GM19239 (cell line): ENCODE results near the gene JAKMIP1.

Source experiments
- DNase-seq: peaks from one replicate; pipeline ENCODE4 v3.0.0; 2011; ENCODE audit warnings: low spot score; ENCODE audit not compliant: insufficient read length
- FAIRE-seq: peaks from 2 replicates; lab custom pipeline; 2011; peaks lifted over from hg19 to GRCh38; lab: Jason Lieb, UNC

JAKMIP1 gene

GRCh38 chr4:6123976-6124375, 76.4 kb downstream of the JAKMIP1 start:
- FAIRE-seq = no peak
- DNase-seq = no peak

DNA sequence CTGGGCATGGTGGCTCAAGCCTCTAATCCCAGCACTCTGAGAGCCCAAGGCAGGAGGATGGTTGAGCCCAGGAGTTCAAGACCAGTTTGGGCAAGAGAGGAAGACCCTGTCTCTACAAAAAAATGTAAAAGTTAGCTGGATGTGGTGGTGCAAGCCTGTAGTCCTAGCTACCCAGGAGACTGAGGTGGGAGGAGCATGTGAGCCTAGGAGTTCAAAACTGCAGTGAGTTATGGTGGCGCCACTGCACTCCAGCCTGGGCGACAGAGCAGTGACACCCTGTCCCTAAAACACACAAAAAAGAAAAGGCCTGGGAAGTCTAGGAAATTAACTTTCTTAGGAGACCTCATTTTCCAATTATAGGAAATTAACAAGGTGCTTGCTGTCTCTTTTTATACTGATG, 76.8 kb downstream of the JAKMIP1 start:
- no peak for FAIRE-seq
- no peak for DNase-seq

DNA sequence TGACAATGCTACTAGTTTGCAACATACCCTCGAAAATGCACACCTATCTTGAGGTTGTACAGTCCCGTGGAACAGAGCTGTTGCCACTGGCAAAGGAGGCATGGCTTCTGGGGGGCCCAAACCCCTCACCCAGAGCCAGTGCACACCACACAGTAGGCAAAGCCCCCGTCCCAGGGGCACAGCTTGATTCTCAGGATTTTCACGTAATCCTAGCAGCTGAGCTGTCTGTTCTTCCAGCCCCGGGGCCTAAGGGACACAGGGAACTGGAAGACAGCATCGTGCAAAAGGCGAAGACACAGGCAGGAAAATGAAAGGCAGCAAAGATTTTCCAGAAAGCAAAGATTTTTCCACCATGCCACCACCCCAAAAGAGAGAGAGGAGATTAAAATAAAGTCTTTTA, 77.2 kb downstream of the JAKMIP1 start:
- FAIRE-seq = no peak
- no peak for DNase-seq

DNA sequence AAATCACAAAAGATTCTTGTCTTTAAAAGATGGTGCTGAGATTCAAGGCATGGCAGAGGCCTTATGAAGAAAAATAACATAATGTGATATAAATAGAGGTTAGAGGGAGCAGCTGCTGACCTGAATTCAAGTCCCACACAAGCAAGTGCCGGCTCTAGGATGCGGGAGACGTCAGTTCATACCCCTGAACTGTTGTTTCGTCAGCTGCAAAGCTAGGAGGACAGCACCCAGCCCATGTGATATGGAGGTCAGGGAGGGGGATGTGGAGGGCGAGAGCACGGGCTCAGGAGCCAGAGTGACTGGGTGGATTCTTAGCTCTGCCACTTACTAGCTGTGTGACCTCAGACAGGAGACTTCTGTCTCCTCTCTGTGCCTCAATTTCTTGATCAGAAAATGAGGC, 77.9 kb downstream of the JAKMIP1 start:
- FAIRE-seq = no peak
- DNase-seq = no peak

DNA sequence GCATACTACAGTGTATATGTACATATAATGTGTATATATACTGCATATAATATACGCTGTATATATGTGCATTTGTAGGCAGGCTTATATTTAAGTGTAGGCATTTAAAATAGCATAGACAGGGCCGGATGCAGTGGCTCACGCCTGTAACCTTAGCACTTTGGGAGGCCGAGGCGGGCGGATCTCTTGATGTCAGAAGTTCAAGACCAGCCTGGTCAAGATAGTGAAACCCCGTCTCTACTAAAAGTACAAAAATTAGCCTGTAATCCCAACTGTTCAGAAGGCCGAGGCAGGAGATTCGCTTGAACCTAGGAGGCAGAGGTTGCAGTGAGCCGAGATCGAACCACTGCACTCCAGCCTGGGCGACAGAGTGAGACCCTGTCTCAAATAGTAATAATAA, 78.4 kb downstream of the JAKMIP1 start:
- FAIRE-seq (no peak), DNase-seq (no peak)

DNA sequence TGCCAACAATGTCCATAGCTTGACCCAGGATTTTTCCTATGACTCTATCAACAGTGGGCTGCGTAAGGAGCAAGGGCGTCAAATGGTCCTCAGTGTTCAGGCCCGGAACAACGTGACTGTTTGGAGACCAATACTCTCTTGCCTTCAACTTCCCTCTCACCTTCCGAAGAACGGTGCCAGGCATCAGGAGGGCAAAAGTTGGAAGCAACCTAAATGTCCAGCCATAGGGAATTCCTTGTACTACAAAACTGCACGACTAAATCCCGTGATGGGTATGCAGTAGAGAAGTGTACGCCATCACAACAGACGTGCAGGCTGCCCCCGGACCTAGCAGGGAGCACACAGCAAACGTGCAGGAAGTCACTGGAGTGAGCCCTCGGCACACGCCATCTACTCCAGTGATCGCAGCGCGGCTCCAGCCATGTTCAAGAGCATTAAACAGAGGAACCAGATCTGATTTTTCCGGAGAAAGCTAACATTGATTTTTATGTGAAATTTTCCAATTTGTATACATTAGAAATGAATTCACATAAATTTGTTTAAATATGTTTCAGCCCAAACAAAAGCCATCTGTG, 79.0 kb downstream of the JAKMIP1 start:
- DNase-seq = no peak
- FAIRE-seq = no peak

DNA sequence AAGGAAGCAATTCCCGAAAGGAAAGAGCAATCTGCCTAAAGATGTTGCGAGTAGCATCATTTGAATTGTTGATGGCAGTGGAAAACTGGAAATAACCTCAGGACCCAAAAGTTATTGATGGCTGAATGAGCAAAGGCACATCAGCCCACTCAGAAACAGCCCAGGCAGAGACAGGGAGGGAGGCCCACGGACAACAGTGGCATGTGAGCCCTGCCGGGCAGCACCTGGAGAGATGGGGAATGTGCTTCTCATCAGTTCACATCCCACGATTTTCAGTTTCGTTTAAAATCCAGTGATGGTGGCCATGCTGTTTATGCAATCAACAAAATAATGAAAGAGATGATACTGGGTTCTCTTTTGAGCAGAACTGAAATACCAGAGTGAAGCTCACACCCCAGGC, 80.0 kb downstream of the JAKMIP1 start:
- DNase-seq = no peak
- FAIRE-seq = no peak

GRCh38 chr4:6119507-6120020, 80.8 kb downstream of the JAKMIP1 start:
- no peak for FAIRE-seq
- DNase-seq = no peak

DNA sequence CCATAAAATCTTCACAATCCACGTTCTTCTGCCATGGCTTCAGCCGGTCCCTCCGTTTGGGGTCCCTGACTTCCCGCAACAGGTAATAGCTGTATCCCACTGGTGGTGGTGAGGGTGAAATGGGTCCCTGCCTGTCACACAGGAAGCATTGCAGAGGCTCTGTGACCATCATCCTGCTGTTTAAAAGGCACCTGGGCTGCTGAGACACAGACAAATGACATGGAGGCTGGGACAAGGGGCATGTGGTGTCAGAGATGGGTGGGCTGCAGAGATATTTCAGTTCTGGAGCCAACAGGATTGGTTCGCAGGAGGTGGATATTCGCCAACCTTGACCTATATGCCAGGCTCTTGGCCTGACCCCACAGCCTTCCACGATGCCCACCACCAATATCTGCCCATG, 82.1 kb downstream of the JAKMIP1 start:
- DNase-seq (no peak), FAIRE-seq (no peak)

GRCh38 chr4:6116696-6117285, 83.6 kb downstream of the JAKMIP1 start:
- FAIRE-seq = no peak
- no peak for DNase-seq

GRCh38 chr4:6115746-6116586, 84.4 kb downstream of the JAKMIP1 start:
- FAIRE-seq = no peak
- DNase-seq = no peak

- FAIRE-seq (no peak), DNase-seq (no peak)
Observed at GRCh38 chr4:6115342-6115741, 85.0 kb downstream of the JAKMIP1 start.

DNA sequence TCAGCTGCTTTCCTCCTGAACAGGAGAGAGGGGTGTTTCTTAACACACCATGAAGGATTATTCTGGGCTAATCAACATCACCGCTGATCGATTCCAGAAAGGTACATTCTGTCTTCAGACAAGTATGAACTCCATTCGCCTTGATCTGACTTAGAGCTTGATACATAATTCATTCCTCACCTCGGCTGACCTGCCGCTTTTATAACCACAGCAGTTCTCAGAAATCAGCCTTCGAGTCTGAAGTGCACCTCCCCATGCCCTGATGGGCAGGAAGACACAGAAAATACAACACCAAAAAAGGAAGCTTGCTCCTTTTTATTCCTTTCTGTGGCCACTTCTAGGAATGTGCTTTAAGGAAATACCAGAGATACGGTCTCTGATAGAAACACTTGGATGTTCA, 85.7 kb downstream of the JAKMIP1 start:
- FAIRE-seq (no peak), DNase-seq (no peak)

GRCh38 chr4:6114181-6114580, 86.2 kb downstream of the JAKMIP1 start:
- DNase-seq = no peak
- FAIRE-seq = no peak

DNA sequence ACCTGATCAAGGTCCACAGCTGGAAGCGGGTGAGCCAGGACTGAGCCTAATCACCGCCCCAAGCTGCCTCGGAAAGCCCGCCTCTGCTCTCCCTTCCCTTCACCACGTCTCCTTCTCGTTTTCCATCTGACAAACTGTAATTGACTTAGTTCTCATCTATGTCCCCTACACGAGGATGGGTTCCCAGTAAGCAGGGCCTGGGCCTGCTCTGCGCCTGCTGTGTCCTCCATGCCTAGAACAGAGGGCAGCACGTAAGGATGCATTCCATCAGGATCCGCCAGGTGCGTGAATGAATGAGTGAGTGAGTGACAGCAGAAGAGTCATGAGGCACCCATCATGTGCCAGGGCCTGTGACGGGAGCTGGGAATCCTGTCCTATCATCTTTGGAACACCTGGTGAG, 86.7 kb downstream of the JAKMIP1 start:
- FAIRE-seq (no peak), DNase-seq (no peak)

GRCh38 chr4:6112606-6113290, 87.6 kb downstream of the JAKMIP1 start:
- FAIRE-seq (no peak), DNase-seq (no peak)

DNA sequence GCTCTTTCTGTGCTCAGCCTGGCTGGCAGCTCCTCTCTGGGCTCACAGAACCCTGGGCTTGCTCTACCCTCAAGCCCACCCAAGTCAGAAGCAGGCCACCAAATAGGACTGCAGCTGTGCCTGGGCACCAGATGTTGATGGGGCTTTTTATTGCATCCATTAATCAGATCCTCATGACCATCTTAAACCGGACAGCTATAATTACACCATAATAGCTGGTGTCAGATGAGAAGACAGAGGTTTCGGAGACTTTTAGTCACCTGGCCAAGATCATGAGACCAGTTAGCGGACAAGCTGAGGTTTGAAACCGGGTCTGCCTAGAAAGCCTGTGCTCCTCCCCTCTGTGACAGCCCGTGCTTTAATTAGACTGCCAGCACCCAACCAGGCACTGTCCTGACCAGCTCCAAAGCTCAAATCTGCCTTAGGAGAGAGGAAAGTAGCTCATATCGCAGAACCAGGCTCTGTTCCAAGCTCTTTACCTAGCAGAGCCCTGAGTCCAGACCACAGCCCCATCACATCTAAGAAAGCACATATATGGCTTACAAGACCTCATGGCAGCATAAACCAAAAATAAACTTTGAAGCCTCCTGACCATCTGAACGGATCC, 88.9 kb downstream of the JAKMIP1 start:
- DNase-seq (no peak), FAIRE-seq (no peak)

DNA sequence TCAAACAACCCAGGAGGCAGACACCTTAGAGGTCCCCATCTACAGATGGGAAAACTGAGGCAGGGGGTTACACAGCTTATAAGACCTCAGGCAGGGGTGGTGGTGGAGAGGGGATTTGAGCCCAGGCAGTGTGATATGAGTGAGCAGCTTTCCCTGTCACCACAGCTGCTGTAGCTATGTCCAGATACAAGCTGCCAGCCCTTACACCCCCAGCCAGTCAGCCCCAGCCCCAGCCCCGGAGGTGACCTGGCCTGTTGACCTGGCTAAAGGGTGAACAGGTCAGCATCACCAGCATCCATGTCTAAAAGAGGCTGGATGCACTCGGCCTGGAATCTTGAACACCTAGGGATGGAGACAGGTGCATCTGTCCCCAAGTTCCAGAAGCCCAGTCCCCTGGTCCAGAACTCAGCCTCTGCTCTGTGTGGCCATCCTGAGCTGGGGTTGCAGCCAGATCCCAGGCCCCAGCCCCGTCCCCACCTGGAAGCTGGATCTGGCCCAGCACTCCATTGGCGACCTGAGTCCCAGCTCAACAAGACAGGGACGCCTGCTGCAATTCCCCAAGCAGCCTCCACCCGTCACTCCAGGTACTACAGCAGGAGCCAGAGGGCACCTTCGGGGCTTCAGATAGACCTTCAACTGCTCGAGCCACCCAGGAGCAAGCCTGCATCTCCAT, 89.5 kb downstream of the JAKMIP1 start:
- DNase-seq (no peak), FAIRE-seq (no peak)

DNA sequence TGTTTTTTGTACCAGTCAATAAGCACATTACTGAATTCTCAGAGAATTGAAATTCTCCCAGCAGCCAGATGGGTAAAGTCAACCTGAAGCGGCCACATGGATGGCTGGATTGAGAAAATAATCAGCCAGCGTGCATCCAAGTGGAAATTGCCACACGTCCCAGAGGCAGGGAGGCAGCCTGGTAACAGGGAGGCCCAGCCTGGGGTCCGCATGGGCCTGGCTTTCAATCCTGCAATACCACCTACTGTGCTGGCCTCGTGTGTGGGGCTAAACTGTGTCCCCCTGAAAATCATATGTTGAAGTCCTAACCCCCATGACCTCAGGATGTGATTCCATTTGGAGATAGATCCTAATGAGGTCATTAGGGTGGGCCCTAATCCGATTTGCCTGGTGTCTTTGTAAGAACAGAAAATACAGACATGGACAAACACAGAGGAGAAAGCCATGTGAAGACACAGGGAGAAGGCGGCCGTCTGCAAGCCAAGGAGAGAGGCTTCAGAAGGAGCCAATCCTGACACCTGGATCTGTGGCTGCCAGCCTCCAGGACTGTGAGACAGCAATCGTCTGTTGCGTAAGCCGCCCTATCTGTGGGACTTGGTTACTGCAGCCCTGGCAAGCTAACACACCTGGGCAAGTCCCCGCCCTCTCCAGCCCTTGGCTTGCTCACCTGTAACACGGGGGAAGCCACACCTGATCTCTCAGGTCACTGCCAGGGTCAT, 90.3 kb downstream of the JAKMIP1 start:
- DNase-seq (no peak), FAIRE-seq (no peak)
